CD4-positive, alpha-beta T cell (primary cell): ENCODE data around the gene PTH1R. TPM values are rescaled to one million over a fixed set of nuclear protein-coding genes. Genes with fewer than 3 reads are reported as not detected.

Source experiments
- ATAC-seq: fragments of 200-7000 bp; cut with Tn5 transposase; one replicate; pipeline ENCODE4 v1.10.0; 2022; ENCODE audit warnings: mild to moderate bottlenecking; ENCODE audit not compliant: poor library complexity
- CTCF ChIA-PET: fragments of 350-600 bp; sonication (Branson Sonifier 250); formaldehyde crosslinking; loops from one replicate; lab custom pipeline; 2021; ENCODE audit warnings: antibody characterized with exemption, inconsistent platforms; lab: Charles Lee
- POLR2A ChIA-PET: fragments of 350-600 bp; sonication (Branson Sonifier 250); formaldehyde crosslinking; loops from one replicate; lab custom pipeline; 2021; ENCODE audit warnings: antibody characterized with exemption, inconsistent platforms; lab: Charles Lee
- DNase-seq, 14 experiments: peaks; one replicate each; pipeline ENCODE4 v3.0.0-alpha.2; 2013 to 2020; ENCODE audit warnings: mixed read lengths in 2 of 14
- H3K27ac ChIP-seq, 2 donors: one replicate each; pipeline versions ENCODE4 v1.5.1 to v1.7.0; 2013; ENCODE audit warnings: low read length in 2 of 2, low read depth in 1 of 2, mild to moderate bottlenecking in 1 of 2
- H3K27me3 ChIP-seq, 2 experiments: 1 replicate in 1 of 2; 2 replicates in 1 of 2; pipeline versions ENCODE4 v1.6.1 to v1.7.0; 2013; ENCODE audit warnings: low read length in 2 of 2, control low read depth in 1 of 2, mild to moderate bottlenecking in 1 of 2, moderate library complexity in 1 of 2; ENCODE audit not compliant: insufficient read depth in 2 of 2, control insufficient read depth in 1 of 2
- H3K36me3 ChIP-seq: one replicate; pipeline ENCODE4 v1.6.1; 2013; ENCODE audit warnings: low read length, control low read depth; ENCODE audit not compliant: insufficient read depth
- H3K4me1 ChIP-seq: one replicate; pipeline ENCODE4 v1.6.1; 2013; ENCODE audit warnings: low read length, control low read depth; ENCODE audit not compliant: insufficient read depth
- H3K4me3 ChIP-seq: one replicate; pipeline ENCODE4 v1.5.1; 2013; ENCODE audit warnings: mild to moderate bottlenecking, low read length, moderate library complexity
- H3K9me3 ChIP-seq, 2 experiments: 1 replicate in 1 of 2; 2 replicates in 1 of 2; pipeline versions ENCODE4 v1.6.1 to v1.7.0; 2013; ENCODE audit warnings: low read length in 2 of 2, mild to moderate bottlenecking in 2 of 2, control low read depth in 1 of 2, moderate library complexity in 1 of 2; ENCODE audit not compliant: control insufficient read depth in 1 of 2, insufficient read depth in 1 of 2
- H3K27ac Mint-ChIP-seq: one replicate; pipeline ENCODE4 v1.8.0; 2020; ENCODE audit warnings: mixed read lengths
- H3K27me3 Mint-ChIP-seq: one replicate; pipeline ENCODE4 v1.8.0; 2021; ENCODE audit warnings: mixed read lengths
- H3K36me3 Mint-ChIP-seq: one replicate; pipeline ENCODE4 v1.8.0; 2021; ENCODE audit warnings: low read depth, mixed read lengths
- H3K4me1 Mint-ChIP-seq: one replicate; pipeline ENCODE4 v1.8.0; 2021; ENCODE audit warnings: low read depth, mixed read lengths
- H3K4me3 Mint-ChIP-seq: one replicate; pipeline ENCODE4 v1.8.0; 2020; ENCODE audit warnings: mild to moderate bottlenecking, mixed read lengths
- H3K9me3 Mint-ChIP-seq: one replicate; pipeline ENCODE4 v1.8.0; 2020; ENCODE audit warnings: mixed read lengths
- CTCF ChIP-seq: fragments of 200-600 bp; IDR thresholded peaks from one replicate; pipeline ENCODE4 v1.8.0; 2022; ENCODE audit warnings: antibody characterized with exemption, mild to moderate bottlenecking
- intact Hi-C, 2 experiments: fragments of 100-400 bp; cut with DNase I in 1 of 2; cut with micrococcal nuclease in 1 of 2; formaldehyde crosslinking; loops; one replicate each; pipeline versions ENCODE4 v1.15.1 to v1.9.0; 2023 to 2025; cut with DNase I, micrococcal nuclease
- total RNA-seq, 174 experiments: library from RNA in 2 of 174; stranded (reverse) in 2 of 174; gene quantifications; one replicate each; pipeline ENCODE4 v1.2.3 and lab custom pipeline; 2021 to 2026

PTH1R gene
- total RNA-seq, 2 experiments from 2014 or later, result not detected

DNA sequence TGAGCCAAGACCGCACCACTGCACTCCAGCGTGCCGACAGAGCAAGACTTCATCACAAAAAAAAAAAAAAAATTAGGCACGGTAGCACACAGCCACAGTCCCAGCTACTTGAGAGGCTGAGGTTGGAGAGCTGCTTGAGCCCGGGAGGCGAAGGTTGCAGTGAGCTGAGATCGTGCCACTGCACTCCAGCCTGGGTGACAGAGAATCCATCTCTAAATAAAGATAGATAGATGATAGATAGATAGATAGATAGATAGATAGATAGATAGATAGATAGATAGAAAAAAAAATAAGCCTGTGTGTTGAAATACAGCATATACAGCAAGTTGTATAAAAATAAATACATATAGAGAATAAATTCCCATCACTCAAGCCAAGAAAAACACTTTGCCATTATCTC is 37.3 kb downstream of the PTH1R start:
- H3K36me3 Mint-ChIP-seq, result peaks cover 44% of the 10 kb centered on the region
- ChIA-PET CTCF (no interaction called here), POLR2A (no interaction called here)
- H3K27me3 ChIP-seq, result no peaks in the 10 kb centered on the region
- peaks cover 16% of the 10 kb centered on the region for H3K4me1 Mint-ChIP-seq
- intact Hi-C loops, result no loop called here
- no peak for TF ChIP-seq CTCF
- no peak overlapping the region for H3K27ac Mint-ChIP-seq
- H3K27me3 Mint-ChIP-seq, result no peaks in the 10 kb centered on the region
- H3K36me3 ChIP-seq, result peaks cover 22% of the 10 kb centered on the region
- DNase-seq (no peak), ATAC-seq (no peak)
- H3K4me3 ChIP-seq, result no peak overlapping the region
- H3K9me3 ChIP-seq, result no peaks in the 10 kb centered on the region
- H3K4me1 ChIP-seq, result peaks cover 10% of the 10 kb centered on the region
- H3K9me3 Mint-ChIP-seq, result no peaks in the 10 kb centered on the region
- no peak overlapping the region for H3K4me3 Mint-ChIP-seq
- H3K27ac ChIP-seq, result no peak overlapping the region

DNA sequence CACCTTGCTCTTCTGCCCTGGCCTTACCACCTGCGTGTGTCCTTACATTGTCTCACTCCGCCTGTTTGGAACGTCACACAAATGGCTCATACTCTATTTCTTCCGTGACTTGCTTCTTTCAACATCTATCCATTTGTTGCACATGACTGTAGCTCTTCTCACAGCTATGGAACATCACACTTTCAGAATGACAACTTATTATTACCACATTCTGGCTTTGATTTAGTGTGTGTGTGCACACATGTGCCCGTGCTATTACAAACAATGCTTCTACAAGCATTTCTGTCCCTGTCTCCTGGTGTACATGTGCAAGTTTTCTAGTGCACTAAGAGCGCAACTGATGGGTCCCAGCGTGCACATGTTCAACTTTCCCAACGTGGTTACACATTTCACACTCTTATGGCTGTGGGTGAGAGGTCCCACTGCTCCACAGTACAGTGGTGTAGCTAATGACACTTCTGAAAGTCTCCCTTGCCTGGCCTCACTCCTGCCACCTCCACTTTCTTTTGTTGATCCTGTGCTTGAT is 37.8 kb downstream of the PTH1R start:
- intact Hi-C loops, result no loop called here
- Histone ChIP-seq H3K4me1 (peaks cover 6% of the 10 kb centered on the region), H3K27me3 (no peaks in the 10 kb centered on the region), H3K27ac (no peak overlapping the region), H3K36me3 (peaks cover 27% of the 10 kb centered on the region), H3K9me3 (no peaks in the 10 kb centered on the region), H3K4me3 (no peak overlapping the region)
- no peak overlapping the region for H3K4me3 Mint-ChIP-seq
- no peak for ATAC-seq
- H3K4me1 Mint-ChIP-seq, result peaks cover 16% of the 10 kb centered on the region
- peaks cover 49% of the 10 kb centered on the region for H3K36me3 Mint-ChIP-seq
- no peak for DNase-seq
- no peaks in the 10 kb centered on the region for H3K27me3 Mint-ChIP-seq
- no peak for TF ChIP-seq CTCF
- ChIA-PET POLR2A (no interaction called here), CTCF (no interaction called here)
- H3K27ac Mint-ChIP-seq, result no peak overlapping the region
- H3K9me3 Mint-ChIP-seq, result no peaks in the 10 kb centered on the region

GRCh38 chr3:46916278-46916677 is 38.8 kb downstream of the PTH1R start:
- H3K9me3 Mint-ChIP-seq, result no peaks in the 10 kb centered on the region
- no peaks in the 10 kb centered on the region for H3K27me3 Mint-ChIP-seq
- Histone ChIP-seq H3K27ac (no peak overlapping the region), H3K9me3 (no peaks in the 10 kb centered on the region), H3K4me3 (no peak overlapping the region), H3K36me3 (peaks cover 37% of the 10 kb centered on the region), H3K4me1 (peaks cover 6% of the 10 kb centered on the region), H3K27me3 (no peaks in the 10 kb centered on the region)
- no peak for DNase-seq
- intact Hi-C loops, result no loop called here
- H3K4me3 Mint-ChIP-seq, result no peak overlapping the region
- ChIA-PET CTCF (no interaction called here), POLR2A (no interaction called here)
- ATAC-seq, result no peak
- H3K36me3 Mint-ChIP-seq, result peaks cover 59% of the 10 kb centered on the region
- peaks cover 16% of the 10 kb centered on the region for H3K4me1 Mint-ChIP-seq
- H3K27ac Mint-ChIP-seq, result no peak overlapping the region
- no peak for TF ChIP-seq CTCF
